Esophagus muscularis mucosa (tissue), 4 donors: Measurements from ENCODE around the gene HSD3B7.

Experiments used
- CTCF ChIP-seq, 3 experiments: fragments of 200-600 bp in 2 of 3; fragments of 450-650 bp in 1 of 3; sonication (generic) in 2 of 3; IDR thresholded peaks; one replicate each; pipeline ENCODE4 v1.5.1; 2017 to 2019; ENCODE audit warnings: antibody characterized with exemption in 3 of 3, mild to moderate bottlenecking in 2 of 3, moderate library complexity in 1 of 3
- EP300 ChIP-seq: sonication (generic); formaldehyde crosslinking; IDR thresholded peaks from one replicate; pipeline ENCODE4 v1.6.1; 2017; ENCODE audit warnings: antibody characterized with exemption
- POLR2A ChIP-seq: fragments of 450-650 bp; IDR thresholded peaks from one replicate; pipeline ENCODE4 v1.6.1; 2017; ENCODE audit warnings: antibody characterized with exemption, moderate library complexity, mild to moderate bottlenecking, low read depth
- POLR2AphosphoS5 ChIP-seq, 2 donors: sonication (generic); formaldehyde crosslinking; IDR thresholded peaks; one replicate each; pipeline ENCODE4 v1.6.1; 2017; ENCODE audit warnings: antibody characterized with exemption in 2 of 2

GRCh38 chr16:30990105-30990504, 5.1 kb downstream of the HSD3B7 start:
- TF ChIP-seq CTCF (IDR thresholded peaks at IDR 0.05) (no peak), POLR2AphosphoS5 (IDR thresholded peaks at IDR 0.05) (no peak), POLR2A (no peak), EP300 (no peak)
